Trophoblast cell (in vitro differentiated cells and primary cell): ENCODE data around the gene HNMT.

Experiments used
- DNase-seq, 2 donors: peaks; one replicate each; pipeline ENCODE4 v3.0.0-alpha.2; 2016
- H2AFZ ChIP-seq: 2 replicates; pipeline ENCODE4 v1.6.1; 2013; ENCODE audit warnings: low read length, moderate library complexity, mild to moderate bottlenecking; ENCODE audit not compliant: insufficient read depth, poor library complexity
- H2AK5ac ChIP-seq: 2 replicates; pipeline ENCODE4 v1.6.1; 2013; ENCODE audit warnings: mild to moderate bottlenecking, low read length
- H2BK120ac ChIP-seq: 2 replicates; pipeline ENCODE4 v1.6.1; 2013; ENCODE audit warnings: low read length, mild to moderate bottlenecking, moderate library complexity; ENCODE audit not compliant: insufficient read depth, poor library complexity
- H2BK12ac ChIP-seq: 2 replicates; pipeline ENCODE4 v1.6.1; 2013; ENCODE audit warnings: mild to moderate bottlenecking, low read length, moderate library complexity
- H2BK5ac ChIP-seq: 2 replicates; pipeline ENCODE4 v1.6.1; 2013; ENCODE audit warnings: low read length, low read depth, moderate library complexity, mild to moderate bottlenecking; ENCODE audit not compliant: poor library complexity
- H3K14ac ChIP-seq: 2 replicates; pipeline ENCODE4 v1.6.1; 2013; ENCODE audit warnings: mild to moderate bottlenecking, low read length
- H3K18ac ChIP-seq: 2 replicates; pipeline ENCODE4 v1.6.1; 2013; ENCODE audit warnings: mild to moderate bottlenecking, low read length
- H3K23ac ChIP-seq: 2 replicates; pipeline ENCODE4 v1.6.1; 2013; ENCODE audit warnings: low read length
- H3K27ac ChIP-seq: 2 replicates; pipeline ENCODE4 v1.5.1; 2013; ENCODE audit warnings: low read depth, mild to moderate bottlenecking, inconsistent platforms, low read length, moderate library complexity
- H3K27me3 ChIP-seq: 2 replicates; pipeline ENCODE4 v1.6.1; 2013; ENCODE audit warnings: inconsistent platforms, mild to moderate bottlenecking, low read length, moderate library complexity; ENCODE audit not compliant: insufficient read depth
- H3K36me3 ChIP-seq, 2 experiments: 1 replicate in 1 of 2; 2 replicates in 1 of 2; pipeline ENCODE4 v1.6.1; 2013; ENCODE audit warnings: low read length in 2 of 2, mild to moderate bottlenecking in 2 of 2, moderate library complexity in 1 of 2; ENCODE audit not compliant: insufficient read depth in 2 of 2, control insufficient read depth in 1 of 2
- H3K4ac ChIP-seq: 2 replicates; pipeline ENCODE4 v1.6.1; 2013; ENCODE audit warnings: low read depth, mild to moderate bottlenecking, low read length, moderate library complexity
- H3K4me1 ChIP-seq, 2 experiments: 1 replicate in 1 of 2; 2 replicates in 1 of 2; pipeline ENCODE4 v1.6.1; 2013; ENCODE audit warnings: low read length in 2 of 2, mild to moderate bottlenecking in 2 of 2, moderate library complexity in 1 of 2; ENCODE audit not compliant: insufficient read depth in 2 of 2, control insufficient read depth in 1 of 2
- H3K4me2 ChIP-seq: 2 replicates; pipeline ENCODE4 v1.6.1; 2013; ENCODE audit warnings: inconsistent platforms, mild to moderate bottlenecking, low read length, moderate library complexity
- H3K4me3 ChIP-seq: 2 replicates; pipeline ENCODE4 v1.5.1; 2013; ENCODE audit warnings: mild to moderate bottlenecking, low read depth, low read length, inconsistent platforms
- H3K79me1 ChIP-seq: one replicate; pipeline ENCODE4 v1.6.1; 2013; ENCODE audit warnings: low read length
- H3K79me2 ChIP-seq: 2 replicates; pipeline ENCODE4 v1.6.1; 2013; ENCODE audit warnings: low read length, mild to moderate bottlenecking; ENCODE audit not compliant: control insufficient read depth, insufficient read depth, poor library complexity
- H3K9ac ChIP-seq: 2 replicates; pipeline ENCODE4 v1.6.1; 2013; ENCODE audit warnings: mild to moderate bottlenecking, low read length
- H3K9me3 ChIP-seq: 2 replicates; pipeline ENCODE4 v1.6.1; 2013; ENCODE audit warnings: low read depth, mild to moderate bottlenecking, control low read depth, inconsistent platforms, low read length; ENCODE audit not compliant: insufficient read depth
- H4K12ac ChIP-seq: 2 replicates; pipeline ENCODE4 v1.6.1; 2013; ENCODE audit warnings: low read depth, mild to moderate bottlenecking, low read length, moderate library complexity
- H4K8ac ChIP-seq: 2 replicates; pipeline ENCODE4 v1.6.1; 2013; ENCODE audit warnings: low read depth, mild to moderate bottlenecking, low read length, moderate library complexity
- H4K91ac ChIP-seq: one replicate; pipeline ENCODE4 v1.6.1; 2013; ENCODE audit warnings: low read depth, mild to moderate bottlenecking, low read length, moderate library complexity
- WGBS: extraction: QIAGEN DNeasy Blood & Tissue Kit; methylation state at CpG from one replicate; pipeline ENCODE4 v1.1.7; 2013; ENCODE audit warnings: missing lambda C conversion rate; ENCODE audit not compliant: insufficient read length, insufficient coverage; ENCODE audit errors: extremely low coverage; 5-methylcytosine and 5-hydroxymethylcytosine counted together

The HNMT gene

DNA sequence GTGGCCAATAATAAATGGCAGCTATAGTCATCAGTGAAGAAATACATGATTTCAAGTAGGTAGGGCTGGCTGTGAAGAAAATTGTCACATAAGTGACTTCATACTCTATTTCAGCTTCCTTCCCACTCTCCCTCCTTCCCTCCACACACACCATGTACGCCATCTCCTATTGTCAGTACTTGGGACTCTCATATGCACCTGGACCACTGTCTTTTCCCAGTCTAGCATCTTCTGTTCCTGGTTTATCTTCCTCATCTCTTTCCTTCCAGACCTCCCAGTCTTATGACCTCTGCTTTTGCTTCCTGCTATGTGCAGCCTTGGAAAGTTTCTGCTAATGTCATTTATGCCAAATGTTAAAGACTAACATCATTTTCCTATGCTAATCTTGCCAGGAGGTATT, 35.0 kb downstream of the HNMT start:
- Histone ChIP-seq H3K23ac (no peak overlapping the region), H4K91ac (no peak overlapping the region), H3K4me2 (no peak overlapping the region), H3K4ac (no peak overlapping the region), H3K14ac (no peak overlapping the region), H3K36me3 (peaks cover 4 to 5% of the 10 kb centered on the region in 2 experiments), H3K79me2 (no peaks in the 10 kb centered on the region), H3K9ac (no peak overlapping the region), H3K27me3 (no peaks in the 10 kb centered on the region), H4K8ac (no peak overlapping the region), H3K9me3 (no peaks in the 10 kb centered on the region), H2AFZ (no peak overlapping the region), H2BK12ac (no peak overlapping the region), H3K27ac (no peak overlapping the region), H3K4me3 (no peak overlapping the region), H2BK5ac (no peak overlapping the region), H2BK120ac (no peak overlapping the region), H3K4me1 (no peaks in the 10 kb centered on the region), H3K79me1 (no peaks in the 10 kb centered on the region), H3K18ac (no peak overlapping the region), H4K12ac (no peak overlapping the region), H2AK5ac (no peak overlapping the region)
- WGBS, result no CpG with 5 or more reads among the region's 1 CpG
- no peak for DNase-seq

DNA sequence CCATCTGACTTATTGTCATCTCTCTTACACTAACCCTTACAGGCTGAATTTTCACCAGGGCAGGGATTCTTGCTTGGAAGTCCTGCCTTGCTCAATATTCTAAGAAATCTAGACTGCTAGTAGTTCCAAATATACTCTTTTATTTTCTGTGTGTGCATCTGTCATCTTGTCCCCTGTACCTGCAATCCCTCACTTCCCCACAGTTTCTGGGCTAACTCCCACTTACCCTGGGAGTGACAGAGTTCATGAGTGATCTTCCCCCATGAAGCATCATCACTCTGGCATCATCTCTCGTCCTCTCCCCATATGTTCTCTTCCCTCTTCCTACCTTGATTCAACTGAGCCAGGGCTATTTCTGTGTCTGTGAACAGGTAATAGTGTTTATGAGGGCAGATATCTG, 35.7 kb downstream of the HNMT start:
- DNase-seq, result no peak
- Histone ChIP-seq H3K9ac (no peak overlapping the region), H3K4me1 (no peaks in the 10 kb centered on the region), H3K18ac (no peak overlapping the region), H4K91ac (no peak overlapping the region), H3K4me2 (no peak overlapping the region), H3K14ac (no peak overlapping the region), H3K23ac (no peak overlapping the region), H2AFZ (no peak overlapping the region), H3K27me3 (no peaks in the 10 kb centered on the region), H2AK5ac (no peak overlapping the region), H3K4ac (no peak overlapping the region), H3K79me1 (no peaks in the 10 kb centered on the region), H3K9me3 (no peaks in the 10 kb centered on the region), H4K12ac (no peak overlapping the region), H2BK120ac (no peak overlapping the region), H2BK12ac (no peak overlapping the region), H2BK5ac (no peak overlapping the region), H4K8ac (no peak overlapping the region), H3K4me3 (no peak overlapping the region), H3K27ac (no peak overlapping the region), H3K79me2 (no peaks in the 10 kb centered on the region), H3K36me3 (peaks cover 4 to 5% of the 10 kb centered on the region in 2 experiments)
- no CpG with 5 or more reads among the region's 1 CpG for WGBS

DNA sequence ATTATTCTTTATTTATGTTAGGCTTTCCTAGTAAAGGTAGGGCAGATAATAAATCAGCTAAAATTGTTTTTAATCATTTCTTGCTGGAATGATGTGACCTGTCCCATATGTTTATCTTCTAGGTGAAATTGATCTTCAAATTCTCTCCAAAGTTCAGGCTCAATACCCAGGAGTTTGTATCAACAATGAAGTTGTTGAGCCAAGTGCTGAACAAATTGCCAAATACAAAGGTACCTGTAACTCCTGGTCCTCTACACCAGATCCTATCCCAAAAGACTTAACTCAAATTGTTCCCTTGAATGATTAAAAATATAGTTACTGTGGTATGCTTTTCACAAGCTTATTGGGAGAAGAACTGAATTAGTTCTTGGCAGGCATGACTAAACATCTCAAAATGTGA, 36.5 kb downstream of the HNMT start:
- Histone ChIP-seq H3K4me3 (no peak overlapping the region), H2BK120ac (no peak overlapping the region), H4K8ac (no peak overlapping the region), H2BK12ac (no peak overlapping the region), H4K91ac (no peak overlapping the region), H3K4ac (no peak overlapping the region), H3K27me3 (no peaks in the 10 kb centered on the region), H3K4me1 (no peaks in the 10 kb centered on the region), H3K9me3 (no peaks in the 10 kb centered on the region), H3K18ac (no peak overlapping the region), H3K14ac (no peak overlapping the region), H3K79me2 (no peaks in the 10 kb centered on the region), H3K79me1 (no peaks in the 10 kb centered on the region), H2BK5ac (no peak overlapping the region), H3K36me3 (peaks cover 4 to 5% of the 10 kb centered on the region in 2 experiments), H3K9ac (no peak overlapping the region), H2AFZ (no peak overlapping the region), H3K27ac (no peak overlapping the region), H3K4me2 (no peak overlapping the region), H2AK5ac (no peak overlapping the region), H4K12ac (no peak overlapping the region), H3K23ac (no peak overlapping the region)
- no peak for DNase-seq

DNA sequence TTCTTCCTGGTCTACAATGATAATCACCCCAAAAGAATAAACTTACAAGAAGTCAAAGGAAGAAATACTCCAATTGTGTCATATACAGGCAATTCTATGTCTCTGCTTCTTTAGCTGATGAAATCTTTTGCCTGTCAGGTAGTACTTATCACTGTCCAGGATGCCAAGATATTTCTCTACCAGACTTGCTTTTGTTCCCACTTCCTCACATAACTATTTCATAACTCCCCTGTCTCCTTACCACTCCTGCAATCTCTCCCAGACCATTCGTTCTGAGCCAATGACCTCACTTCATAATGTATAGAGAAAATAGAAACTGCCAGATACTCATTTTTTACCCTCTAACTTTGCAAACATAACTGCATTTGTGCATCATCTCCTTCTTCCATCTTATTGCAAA, 39.1 kb downstream of the HNMT start:
- no CpG with 5 or more reads among the region's 1 CpG for WGBS
- no peak overlapping the region for H3K18ac ChIP-seq

More for the DNA sequence above, 39.1 kb downstream of the HNMT start:
- Histone ChIP-seq H3K4me1 (no peaks in the 10 kb centered on the region), H2AFZ (no peak overlapping the region), H3K14ac (no peak overlapping the region), H3K9me3 (no peaks in the 10 kb centered on the region), H3K9ac (no peak overlapping the region), H4K12ac (no peak overlapping the region), H4K8ac (no peak overlapping the region), H3K4me2 (no peak overlapping the region), H2BK12ac (no peak overlapping the region), H3K27ac (no peak overlapping the region), H2BK5ac (no peak overlapping the region), H3K27me3 (no peaks in the 10 kb centered on the region), H3K36me3 (peaks cover 2 to 9% of the 10 kb centered on the region in 2 experiments), H3K79me1 (no peaks in the 10 kb centered on the region), H3K4me3 (no peak overlapping the region), H2BK120ac (no peak overlapping the region), H3K4ac (no peak overlapping the region), H3K23ac (no peak overlapping the region), H2AK5ac (no peak overlapping the region), H3K79me2 (no peaks in the 10 kb centered on the region), H4K91ac (no peak overlapping the region)
- DNase-seq, result no peak
